ENCODE results near the gene SEMA5A. TPM values are rescaled to one million over a fixed set of nuclear protein-coding genes. Genes with fewer than 3 reads are reported as not detected.

Gene SEMA5A
- total RNA-seq, 5 donors from 2014 or later (not counting 1 experiment from before 2014, with no cell fraction given), result 0.60 to 5.1 (median 1.5) TPM

- no peak for DNase-seq
- Histone ChIP-seq H3K27me3 (replicated peaks in 1 of 2; ENCODE audit: control insufficient read depth in 2 of 2, extremely low read depth in 1 of 2, insufficient read depth in 2 of 2, low read length in 1 of 2) (peaks cover 0 to 3% of the 10 kb centered on the region in 2 experiments), H3K27ac (ENCODE audit: low read length) (no peak overlapping the region), H3K4me3 (ENCODE audit: control insufficient read depth in 1 of 2, extremely low read depth in 1 of 2, low read length in 1 of 2) (no peak overlapping the region), H3K9me3 (no peaks in the 10 kb centered on the region), H3K4me1 (ENCODE audit: control insufficient read depth in 1 of 2, extremely low read depth in 1 of 2, insufficient read depth in 2 of 2, low read length in 2 of 2) (no peaks in the 10 kb centered on the region), H3K36me3 (ENCODE audit: control insufficient read depth in 2 of 2, extremely low read depth in 1 of 2, insufficient read depth in 1 of 2, low read length in 1 of 2) (no peaks in the 10 kb centered on the region)
- peaks cover 0 to 4% (median 0%) of the 10 kb centered on the region in 3 donors for H3K4me1 Mint-ChIP-seq
- 93% methylated on average over 7 of the region's 7 CpGs for whole genome bisulfite sequencing (ENCODE audit: insufficient coverage)
- H3K36me3 Mint-ChIP-seq, result no peaks in the 10 kb centered on the region
- no peaks in the 10 kb centered on the region for H3K27me3 Mint-ChIP-seq
- no peaks in the 10 kb centered on the region for H3K9me3 Mint-ChIP-seq
- ChIA-PET CTCF (no interaction called here), POLR2A (no interaction called here)
- H3K27ac Mint-ChIP-seq, result no peak overlapping the region
- H3K4me3 Mint-ChIP-seq, result no peak overlapping the region
- no peak for ATAC-seq (replicated peaks in 1 of 4)
Measured at GRCh38 chr5:9533562-9534364, 12.1 kb downstream of the SEMA5A start.

GRCh38 chr5:9533096-9533495 lies 12.8 kb downstream of the SEMA5A start:
- no peaks in the 10 kb centered on the region for H3K4me1 ChIP-seq (ENCODE audit: control insufficient read depth in 1 of 2, extremely low read depth in 1 of 2, insufficient read depth in 2 of 2, low read length in 2 of 2)
- no peaks in the 10 kb centered on the region for H3K36me3 ChIP-seq (ENCODE audit: control insufficient read depth in 2 of 2, extremely low read depth in 1 of 2, insufficient read depth in 1 of 2, low read length in 1 of 2)
- Mint-ChIP-seq H3K27ac (no peak overlapping the region), H3K4me1 (peaks cover 0 to 4% (median 0%) of the 10 kb centered on the region in 3 donors), H3K27me3 (no peaks in the 10 kb centered on the region), H3K4me3 (no peak overlapping the region), H3K36me3 (no peaks in the 10 kb centered on the region), H3K9me3 (no peaks in the 10 kb centered on the region)
- H3K9me3 ChIP-seq, result no peaks in the 10 kb centered on the region
- no CpG with 5 or more reads among the region's 4 CpGs for WGBS (ENCODE audit: insufficient coverage)
- POLR2A ChIA-PET, result no interaction called here
- no peak overlapping the region for H3K27ac ChIP-seq (ENCODE audit: low read length)
- no peak overlapping the region for H3K4me3 ChIP-seq (ENCODE audit: control insufficient read depth in 1 of 2, extremely low read depth in 1 of 2, low read length in 1 of 2)
- H3K27me3 ChIP-seq (replicated peaks in 1 of 2; ENCODE audit: control insufficient read depth in 2 of 2, extremely low read depth in 1 of 2, insufficient read depth in 2 of 2, low read length in 1 of 2), result peaks cover 0 to 3% of the 10 kb centered on the region in 2 experiments
- CTCF ChIA-PET, result no interaction called here
- no peak for DNase-seq
- ATAC-seq (replicated peaks in 1 of 4), result no peak

- H3K27me3 Mint-ChIP-seq, result no peaks in the 10 kb centered on the region
- H3K4me1 Mint-ChIP-seq, result no peaks in the 10 kb centered on the region
- Histone ChIP-seq H3K27ac (ENCODE audit: low read length) (no peak overlapping the region), H3K4me3 (ENCODE audit: control insufficient read depth in 1 of 2, extremely low read depth in 1 of 2, low read length in 1 of 2) (no peak overlapping the region), H3K27me3 (replicated peaks in 1 of 2; ENCODE audit: control insufficient read depth in 2 of 2, extremely low read depth in 1 of 2, insufficient read depth in 2 of 2, low read length in 1 of 2) (peaks cover 0 to 2% of the 10 kb centered on the region in 2 experiments), H3K9me3 (no peaks in the 10 kb centered on the region), H3K36me3 (ENCODE audit: control insufficient read depth in 2 of 2, extremely low read depth in 1 of 2, insufficient read depth in 1 of 2, low read length in 1 of 2) (no peaks in the 10 kb centered on the region), H3K4me1 (ENCODE audit: control insufficient read depth in 1 of 2, extremely low read depth in 1 of 2, insufficient read depth in 2 of 2, low read length in 2 of 2) (no peaks in the 10 kb centered on the region)
- no peaks in the 10 kb centered on the region for H3K36me3 Mint-ChIP-seq
- CTCF ChIA-PET, result no interaction called here
- POLR2A ChIA-PET, result no interaction called here
- no CpG with 5 or more reads among the region's 2 CpGs for WGBS (ENCODE audit: insufficient coverage)
- ATAC-seq (replicated peaks in 1 of 4) (no peak), DNase-seq (no peak)
- H3K4me3 Mint-ChIP-seq, result no peak overlapping the region
- H3K27ac Mint-ChIP-seq, result no peak overlapping the region
- no peaks in the 10 kb centered on the region for H3K9me3 Mint-ChIP-seq
Measured at GRCh38 chr5:9529513-9529912, 16.4 kb downstream of the SEMA5A start.

GRCh38 chr5:9529041-9529480 lies 16.8 kb downstream of the SEMA5A start:
- Histone ChIP-seq H3K4me3 (ENCODE audit: control insufficient read depth in 1 of 2, extremely low read depth in 1 of 2, low read length in 1 of 2) (no peak overlapping the region), H3K9me3 (no peaks in the 10 kb centered on the region), H3K36me3 (ENCODE audit: control insufficient read depth in 2 of 2, extremely low read depth in 1 of 2, insufficient read depth in 1 of 2, low read length in 1 of 2) (no peaks in the 10 kb centered on the region), H3K4me1 (ENCODE audit: control insufficient read depth in 1 of 2, extremely low read depth in 1 of 2, insufficient read depth in 2 of 2, low read length in 2 of 2) (no peaks in the 10 kb centered on the region), H3K27ac (ENCODE audit: low read length) (no peak overlapping the region), H3K27me3 (replicated peaks in 1 of 2; ENCODE audit: control insufficient read depth in 2 of 2, extremely low read depth in 1 of 2, insufficient read depth in 2 of 2, low read length in 1 of 2) (no peaks in the 10 kb centered on the region)
- Mint-ChIP-seq H3K36me3 (no peaks in the 10 kb centered on the region), H3K4me3 (no peak overlapping the region), H3K27ac (no peak overlapping the region), H3K9me3 (no peaks in the 10 kb centered on the region), H3K4me1 (no peaks in the 10 kb centered on the region), H3K27me3 (no peaks in the 10 kb centered on the region)
- DNase-seq (no peak), ATAC-seq (replicated peaks in 1 of 4) (no peak)
- WGBS (ENCODE audit: insufficient coverage), result 69% methylated on average over 5 of the region's 6 CpGs
- ChIA-PET CTCF (no interaction called here), POLR2A (no interaction called here)

GRCh38 chr5:9524941-9525340 lies 20.9 kb downstream of the SEMA5A start:
- H3K4me3 ChIP-seq (ENCODE audit: control insufficient read depth in 1 of 2, extremely low read depth in 1 of 2, low read length in 1 of 2), result no peak overlapping the region
- H3K36me3 Mint-ChIP-seq, result no peaks in the 10 kb centered on the region
- H3K4me1 Mint-ChIP-seq, result no peaks in the 10 kb centered on the region
- DNase-seq (no peak), ATAC-seq (replicated peaks in 1 of 4) (no peak)
- ChIA-PET POLR2A (no interaction called here), CTCF (no interaction called here)
- no peak overlapping the region for H3K27ac ChIP-seq (ENCODE audit: low read length)
- no peaks in the 10 kb centered on the region for H3K36me3 ChIP-seq (ENCODE audit: control insufficient read depth in 2 of 2, extremely low read depth in 1 of 2, insufficient read depth in 1 of 2, low read length in 1 of 2)
- H3K9me3 ChIP-seq, result no peaks in the 10 kb centered on the region
- H3K27me3 ChIP-seq (replicated peaks in 1 of 2; ENCODE audit: control insufficient read depth in 2 of 2, extremely low read depth in 1 of 2, insufficient read depth in 2 of 2, low read length in 1 of 2), result no peaks in the 10 kb centered on the region
- H3K27ac Mint-ChIP-seq, result no peak overlapping the region
- 63% methylated on average over 1 of the region's 1 CpG for WGBS (ENCODE audit: insufficient coverage)
- H3K4me1 ChIP-seq (ENCODE audit: control insufficient read depth in 1 of 2, extremely low read depth in 1 of 2, insufficient read depth in 2 of 2, low read length in 2 of 2), result no peaks in the 10 kb centered on the region
- no peak overlapping the region for H3K4me3 Mint-ChIP-seq
- no peaks in the 10 kb centered on the region for H3K27me3 Mint-ChIP-seq
- peaks cover 0 to 2% (median 0%) of the 10 kb centered on the region in 3 donors for H3K9me3 Mint-ChIP-seq

- ATAC-seq (replicated peaks in 1 of 4), result no peak
- Histone ChIP-seq H3K27ac (ENCODE audit: low read length) (no peak overlapping the region), H3K9me3 (no peaks in the 10 kb centered on the region), H3K36me3 (ENCODE audit: control insufficient read depth in 2 of 2, extremely low read depth in 1 of 2, insufficient read depth in 1 of 2, low read length in 1 of 2) (no peaks in the 10 kb centered on the region), H3K27me3 (replicated peaks in 1 of 2; ENCODE audit: control insufficient read depth in 2 of 2, extremely low read depth in 1 of 2, insufficient read depth in 2 of 2, low read length in 1 of 2) (no peaks in the 10 kb centered on the region), H3K4me3 (ENCODE audit: control insufficient read depth in 1 of 2, extremely low read depth in 1 of 2, low read length in 1 of 2) (no peak overlapping the region), H3K4me1 (ENCODE audit: control insufficient read depth in 1 of 2, extremely low read depth in 1 of 2, insufficient read depth in 2 of 2, low read length in 2 of 2) (no peaks in the 10 kb centered on the region)
- Mint-ChIP-seq H3K4me3 (no peak overlapping the region), H3K9me3 (peaks cover 0 to 2% (median 0%) of the 10 kb centered on the region in 3 donors), H3K27ac (no peak overlapping the region), H3K36me3 (no peaks in the 10 kb centered on the region), H3K4me1 (no peaks in the 10 kb centered on the region), H3K27me3 (no peaks in the 10 kb centered on the region)
- CTCF ChIA-PET, result no interaction called here
- POLR2A ChIA-PET, result no interaction called here
- WGBS (ENCODE audit: insufficient coverage), result no CpG with 5 or more reads among the region's 7 CpGs
- DNase-seq, result no peak
Measured at GRCh38 chr5:9523090-9523823, 22.6 kb downstream of the SEMA5A start.

All from T-cell (primary cell).